Activated CD4-positive, alpha-beta T cell treated with anti-CD3 and anti-CD28 coated beads, Interleukin-2, Interleukin-4, amounts not matched to agents 100 ng/mL and 50 ng/mL, durations not matched to agents 16 hours and 8 hours (primary cell): ENCODE results near the gene RYR2.
A peak's percentile ranks its signal among the peaks of the same experiment; 100 is the strongest.
"Not testable (repeated sequence)": the region's sequence is repeated elsewhere in the genome, so short reads cannot be mapped to it uniquely, and the experiment has no call there.

Source experiments
- DNase-seq: peaks from one replicate; pipeline ENCODE4 v3.0.0-alpha.2; 2020; ENCODE audit warnings: low spot score

The RYR2 gene

DNA sequence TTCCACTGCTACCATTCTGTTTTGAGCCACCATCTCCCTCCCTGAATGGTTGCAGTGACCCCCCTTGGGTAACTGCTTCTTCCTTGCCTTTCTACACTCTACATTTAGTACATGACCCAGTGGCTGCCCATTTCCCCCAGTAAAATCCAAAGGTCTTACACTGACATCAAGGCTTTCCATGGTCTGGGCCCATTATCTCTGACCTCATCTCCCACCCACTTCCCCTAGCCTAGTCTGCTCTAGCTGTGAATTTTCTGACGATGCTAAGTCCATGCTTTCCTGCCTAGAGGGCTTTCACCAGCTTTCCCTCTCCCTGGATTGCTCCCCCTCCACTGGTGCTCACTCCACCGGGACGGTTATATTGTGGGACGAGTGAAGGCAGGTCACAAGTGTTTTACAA is 219.2 kb downstream of the RYR2 start:
- no peak for DNase-seq

DNA sequence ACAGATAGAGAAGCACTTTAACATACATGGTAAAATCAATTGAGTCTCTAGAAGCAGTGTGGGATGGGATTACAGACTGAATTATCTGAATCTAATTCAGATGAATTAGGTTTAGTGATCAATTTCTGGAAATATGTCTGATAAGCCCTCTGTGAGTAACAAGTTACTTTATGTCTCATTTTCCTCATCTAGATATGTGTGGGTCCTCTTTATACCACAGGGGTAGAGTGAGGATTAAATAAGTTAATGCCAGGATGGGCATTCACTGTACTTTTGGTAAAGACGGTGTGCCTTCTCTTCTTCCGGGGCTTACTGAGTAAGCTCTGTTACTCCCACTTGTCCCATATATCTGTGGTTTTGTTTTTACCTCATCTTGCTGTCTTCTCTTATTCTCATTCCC is 225.8 kb downstream of the RYR2 start:
- peak; percentile 11 for DNase-seq

DNA sequence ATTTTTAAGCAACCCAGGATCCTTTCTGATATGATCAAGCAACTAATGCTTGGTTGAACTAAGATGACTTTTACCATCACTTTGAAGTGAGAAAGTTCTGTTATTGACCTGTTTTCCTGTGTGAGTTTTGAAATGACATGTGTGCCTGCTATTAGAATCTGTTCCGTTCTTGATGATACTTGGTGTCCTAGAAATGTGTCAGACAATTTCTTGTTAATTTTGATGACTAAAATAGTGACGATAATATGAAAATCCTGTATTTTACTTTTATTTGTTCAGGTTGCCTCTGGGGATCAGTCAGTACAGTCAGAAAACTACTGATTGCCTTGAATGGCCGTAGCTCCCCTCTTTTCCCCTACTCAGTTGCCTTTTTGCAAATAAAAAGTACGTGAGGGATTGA is 228.0 kb downstream of the RYR2 start:
- peak; percentile 80 for DNase-seq

DNA sequence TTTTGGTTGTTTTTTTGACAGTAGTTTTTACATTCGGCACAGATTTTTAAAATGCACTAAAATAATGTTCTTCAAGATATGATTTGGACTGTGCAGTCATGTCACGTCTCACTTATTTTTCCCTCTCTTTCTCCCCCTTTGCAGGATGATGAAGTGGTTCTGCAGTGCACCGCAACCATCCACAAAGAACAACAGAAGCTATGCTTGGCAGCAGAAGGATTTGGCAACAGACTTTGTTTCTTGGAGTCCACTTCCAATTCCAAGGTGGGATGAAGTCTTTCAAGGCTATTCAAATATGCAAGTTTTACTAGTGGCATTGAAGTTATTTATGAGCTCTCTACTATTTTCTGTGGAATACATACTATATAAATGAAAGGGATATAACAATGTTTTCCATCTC is 228.4 kb downstream of the RYR2 start:
- DNase-seq = no peak

DNA sequence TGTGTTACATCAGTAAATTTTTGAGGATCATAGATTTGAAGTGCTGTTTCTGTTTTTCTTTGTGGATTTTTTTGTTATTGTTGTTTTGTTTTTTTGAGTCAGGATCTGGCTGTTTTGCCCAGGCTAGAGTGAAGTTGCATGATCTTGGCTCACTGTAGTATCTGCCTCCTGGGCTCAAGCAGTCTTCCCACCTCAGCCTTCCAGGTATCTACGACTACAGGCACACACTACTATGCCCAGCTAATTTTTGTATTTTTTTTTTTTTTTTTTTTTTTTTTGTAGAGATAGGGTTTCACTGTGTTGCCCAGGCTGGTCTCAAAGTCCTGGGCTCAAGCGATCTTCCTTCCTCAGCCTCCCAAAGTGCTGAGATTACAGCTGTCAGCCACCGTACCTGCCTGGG is 236.0 kb downstream of the RYR2 start:
- not testable (repeated sequence) for DNase-seq

DNA sequence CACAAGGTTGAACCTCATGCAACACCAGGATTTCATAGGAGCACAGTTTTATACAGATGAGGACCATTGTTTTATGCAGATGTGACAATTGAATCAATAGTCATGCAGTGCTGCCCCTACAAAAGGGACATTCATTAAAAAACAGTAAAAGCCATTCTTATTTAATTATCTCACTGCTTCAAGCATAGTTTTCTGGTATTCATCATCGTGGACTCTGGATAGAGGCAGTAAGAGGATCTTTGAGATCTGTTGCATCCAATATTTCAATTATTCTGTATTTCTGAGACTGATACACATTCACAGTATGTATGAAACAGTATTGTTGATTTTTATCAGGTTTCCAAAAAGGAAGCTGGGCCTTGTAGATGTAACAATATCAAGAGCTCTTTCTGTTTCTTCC is 237.6 kb downstream of the RYR2 start:
- no peak for DNase-seq

DNA sequence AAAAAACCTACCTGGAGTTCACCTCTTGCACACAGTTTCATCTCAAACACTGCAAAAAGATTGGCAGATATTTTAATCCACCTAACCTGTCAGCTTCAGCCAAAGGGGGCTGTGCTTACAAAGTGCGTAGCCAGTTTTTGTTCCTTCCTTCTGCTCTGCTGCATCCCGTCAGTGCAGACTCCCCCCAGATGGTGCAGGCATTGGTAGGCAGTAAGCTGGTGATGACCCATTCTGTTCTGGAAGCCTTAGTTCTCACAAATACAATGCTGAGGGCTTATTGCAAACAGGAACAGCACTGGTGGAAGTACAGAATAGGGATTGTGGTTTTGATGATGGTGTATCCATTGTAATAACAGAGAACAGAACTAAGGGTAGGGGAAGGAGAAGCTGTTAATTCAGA is 239.5 kb downstream of the RYR2 start:
- no peak for DNase-seq

DNA sequence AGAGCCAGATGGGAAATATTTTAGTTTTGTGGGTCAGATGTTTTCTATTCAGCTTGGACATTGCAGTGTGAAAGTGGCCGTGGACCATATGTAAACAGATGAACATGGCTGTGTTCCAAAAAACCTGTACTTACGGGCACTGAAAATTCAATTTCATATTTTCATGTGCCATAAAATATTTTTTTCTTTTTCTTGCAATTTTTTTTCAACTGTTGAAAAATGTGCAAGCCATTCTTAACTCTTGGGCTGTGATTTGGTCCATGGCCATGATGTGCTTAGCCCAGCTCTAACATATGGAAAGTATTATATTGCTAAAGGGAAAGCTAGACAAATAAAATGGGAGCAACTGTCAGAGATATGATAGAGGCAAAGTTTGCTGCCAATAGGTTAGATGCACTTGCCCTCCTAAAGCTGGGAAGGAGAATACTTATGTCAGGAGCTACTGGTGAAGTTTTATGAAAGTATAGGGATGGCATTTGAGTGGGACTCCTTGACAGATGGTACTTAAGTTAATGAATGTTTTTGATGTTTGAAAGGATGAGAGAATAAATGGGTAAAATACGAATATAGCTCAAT is 240.3 kb downstream of the RYR2 start:
- no peak for DNase-seq

DNA sequence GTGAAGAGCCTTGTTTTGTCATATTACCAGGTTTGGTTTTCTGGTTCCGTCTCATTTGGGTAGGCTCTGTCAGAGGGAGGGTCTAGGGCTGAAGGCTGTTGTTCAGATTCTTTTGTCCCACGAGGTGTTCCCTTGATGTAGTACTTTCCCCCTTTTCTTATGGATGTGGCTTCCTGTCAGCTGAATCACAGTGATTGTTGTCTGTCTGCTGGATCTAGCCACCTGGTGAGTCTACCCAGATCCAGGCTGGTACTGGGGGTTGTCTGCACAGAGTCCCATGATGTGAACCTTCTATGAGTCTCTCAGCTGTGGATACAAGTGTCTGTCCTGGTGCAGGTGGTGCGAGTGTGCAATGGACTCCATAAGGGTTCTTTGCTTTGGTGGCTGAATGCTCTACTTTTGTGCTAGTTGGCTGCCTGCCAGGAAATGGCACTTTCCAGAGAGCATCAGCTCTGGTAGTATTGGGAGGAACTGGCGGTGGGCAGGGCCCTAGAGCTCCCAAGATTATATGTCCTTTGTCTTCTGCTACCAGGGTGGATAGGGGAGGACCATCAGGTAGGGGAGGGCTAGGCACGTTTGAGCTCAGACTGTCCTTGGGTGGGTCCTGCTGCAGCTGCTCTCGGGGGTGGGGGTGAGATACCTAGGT is 246.0 kb downstream of the RYR2 start:
- DNase-seq = no peak

DNA sequence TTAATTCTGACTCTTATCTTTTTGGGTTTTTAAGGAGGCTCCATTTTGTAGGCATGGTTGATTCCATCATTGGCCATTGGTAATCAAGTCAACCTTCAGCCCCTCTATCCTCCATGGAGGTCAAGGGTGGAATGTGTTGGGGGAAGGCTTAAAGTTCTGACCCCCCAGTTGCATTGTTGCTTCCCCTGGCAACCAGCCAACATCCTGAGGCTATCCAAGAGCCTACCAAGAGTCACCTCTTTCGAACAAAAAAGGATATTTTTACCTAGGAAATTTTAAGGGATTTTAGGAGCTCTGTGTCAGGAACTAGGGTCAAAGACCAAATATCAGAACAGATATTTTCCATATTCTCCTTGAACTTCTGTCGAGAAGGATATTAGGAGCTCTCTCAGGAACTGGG is 251.8 kb downstream of the RYR2 start:
- no peak for DNase-seq

DNA sequence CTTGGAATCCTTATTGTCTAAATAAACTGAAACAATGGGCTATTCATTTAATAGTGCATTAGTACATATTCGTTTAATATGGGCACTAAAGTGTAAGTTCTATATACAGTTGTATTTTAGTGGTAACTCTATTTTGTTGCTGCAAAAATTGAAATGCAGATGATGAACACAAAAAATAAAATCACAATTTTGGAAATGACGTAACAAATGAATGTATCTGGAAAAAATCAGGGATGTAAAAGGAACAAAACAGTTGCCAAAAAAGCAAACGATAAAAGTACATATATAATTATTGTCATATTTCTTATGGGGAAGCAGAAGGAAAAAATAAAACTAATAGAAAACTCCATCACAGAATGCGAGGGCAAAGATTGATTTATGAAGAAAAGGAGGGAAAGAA is 254.9 kb downstream of the RYR2 start:
- no peak for DNase-seq

DNA sequence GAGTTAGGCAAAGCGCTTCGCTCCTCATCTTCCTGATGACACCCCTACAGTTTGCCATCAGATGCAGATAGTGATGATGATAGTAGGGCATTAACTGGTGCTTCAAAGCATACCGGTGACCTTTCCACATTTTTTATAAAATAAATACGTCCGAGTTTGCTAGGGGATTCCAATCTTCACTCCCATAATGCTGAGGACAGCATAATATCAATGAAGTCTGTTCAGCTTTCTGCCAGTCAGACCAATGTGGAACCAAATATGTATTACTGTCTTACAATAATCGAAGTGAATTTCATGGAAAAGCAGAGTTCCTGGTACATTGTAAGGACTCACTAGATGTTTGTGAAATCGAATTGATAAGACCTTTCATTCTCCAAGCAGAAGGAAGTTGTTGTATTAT is 258.7 kb downstream of the RYR2 start:
- DNase-seq = no peak

DNA sequence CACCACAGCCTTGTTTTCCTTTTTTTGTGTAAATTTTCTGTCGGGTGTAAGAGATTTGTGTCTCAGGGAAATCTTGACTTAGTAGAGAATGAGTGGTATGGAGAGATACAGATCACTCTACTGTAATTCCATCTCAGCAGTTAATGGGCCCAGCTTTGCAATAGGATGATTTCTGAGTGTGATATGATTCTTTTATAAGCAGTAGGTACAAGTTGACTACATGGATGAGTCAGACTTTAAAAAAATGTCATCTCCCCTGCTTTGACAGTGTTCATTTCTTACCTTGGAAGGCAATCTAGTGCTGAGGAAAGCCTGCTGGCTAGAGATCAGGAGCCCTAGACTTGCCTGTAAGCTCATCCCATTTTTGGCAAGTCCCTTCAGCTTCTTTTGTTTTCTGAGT is 261.9 kb downstream of the RYR2 start:
- peak; percentile 35 for DNase-seq

DNA sequence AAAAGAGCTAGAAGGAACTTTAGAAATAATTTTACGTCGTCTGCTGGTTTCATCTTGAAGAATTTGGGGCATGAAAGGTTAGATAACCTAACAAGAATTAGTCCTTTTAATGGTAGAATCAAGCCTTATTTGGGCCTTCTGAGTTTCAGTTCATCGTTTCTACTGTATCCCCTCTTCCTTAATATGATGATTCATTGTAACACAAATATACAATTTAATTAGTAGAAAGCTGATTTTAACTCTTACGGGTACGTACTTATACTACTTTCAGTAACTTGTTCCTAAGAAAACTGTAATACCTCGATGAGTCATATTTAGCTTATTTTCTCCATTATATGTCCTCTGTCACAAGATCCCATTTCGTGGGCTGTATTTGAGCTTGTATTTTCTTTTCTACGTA is 264.7 kb downstream of the RYR2 start:
- peak; percentile 2 for DNase-seq

DNA sequence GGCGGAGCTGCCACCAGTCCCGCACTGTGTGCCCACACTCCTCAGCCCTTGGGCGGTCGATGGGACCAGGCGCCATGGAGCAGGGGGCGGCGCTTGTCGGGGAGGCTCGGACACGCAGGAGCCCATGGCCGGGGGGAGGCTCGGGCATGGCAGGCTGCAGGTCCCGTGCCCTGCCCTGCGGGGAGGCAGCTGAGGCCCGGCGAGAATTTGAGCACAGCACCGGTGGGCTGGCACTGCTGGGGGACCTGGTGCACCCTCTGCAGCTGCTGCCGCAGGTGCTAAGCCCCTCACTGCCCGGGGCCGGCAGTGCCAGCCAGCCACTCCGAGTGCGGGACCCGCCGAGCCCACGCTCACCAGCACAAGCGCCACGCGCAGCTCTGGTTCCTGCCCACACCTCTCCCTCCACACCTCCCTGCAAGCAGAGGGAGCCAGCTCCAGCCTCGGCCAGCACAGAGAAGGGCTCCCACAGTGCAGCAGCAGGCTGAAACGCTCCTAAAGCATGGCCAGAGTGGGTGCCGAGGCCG is 267.7 kb downstream of the RYR2 start:
- no peak for DNase-seq

DNA sequence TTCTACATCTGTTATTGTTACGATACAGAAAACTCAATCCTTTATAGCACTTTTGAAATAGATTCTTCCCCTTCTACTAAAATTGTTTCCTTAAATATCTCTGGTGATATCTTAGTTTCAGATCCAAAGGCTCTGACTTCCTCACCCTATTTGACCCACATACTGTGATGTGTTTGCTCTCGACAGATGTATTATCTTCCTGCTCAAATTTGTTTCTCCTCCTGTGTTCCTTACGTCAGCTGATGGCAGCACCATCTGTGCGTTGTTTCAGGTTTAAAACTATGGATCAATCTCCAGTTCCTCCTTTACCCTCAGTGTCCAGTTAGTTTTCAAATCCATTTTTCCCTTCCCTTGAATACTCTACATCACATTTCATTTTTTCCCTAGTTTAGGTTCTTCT is 274.4 kb downstream of the RYR2 start:
- no peak for DNase-seq

DNA sequence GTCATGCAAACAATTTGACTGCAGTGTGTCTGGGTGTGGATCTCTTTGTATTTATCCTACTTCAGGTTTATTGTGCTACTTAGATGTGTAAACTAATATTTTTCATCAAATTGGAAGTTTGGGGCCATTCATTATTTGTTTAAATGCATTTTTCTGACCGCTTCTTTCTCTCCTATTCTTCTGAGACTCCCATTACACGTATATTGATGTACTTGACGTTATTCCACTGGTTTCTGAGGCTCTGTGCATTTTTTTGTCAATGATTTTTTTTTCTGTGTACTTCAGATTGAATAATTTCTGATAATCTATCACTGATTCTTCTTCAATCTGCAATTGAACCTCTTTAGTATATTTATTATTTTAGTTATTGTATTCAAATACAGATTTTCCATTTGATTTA is 276.8 kb downstream of the RYR2 start:
- no peak for DNase-seq

DNA sequence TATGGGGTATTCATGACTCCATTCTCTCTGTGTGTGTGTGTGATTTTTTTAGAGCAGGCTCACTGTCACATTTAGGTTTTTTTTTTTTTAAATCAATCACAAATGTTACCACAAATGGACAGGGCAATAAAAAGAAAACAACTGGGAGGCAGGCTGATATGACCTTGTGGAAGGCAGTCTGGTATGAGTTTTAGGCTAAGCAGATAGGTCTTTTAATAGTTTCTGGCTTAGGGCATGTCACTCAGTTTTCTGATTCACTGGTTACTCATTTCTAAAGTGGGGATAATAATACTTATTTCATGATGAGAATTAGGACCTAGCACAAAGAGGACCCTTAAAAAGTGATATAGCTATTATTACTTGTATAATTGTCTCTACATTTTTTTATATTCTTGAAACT is 278.9 kb downstream of the RYR2 start:
- no peak for DNase-seq

DNA sequence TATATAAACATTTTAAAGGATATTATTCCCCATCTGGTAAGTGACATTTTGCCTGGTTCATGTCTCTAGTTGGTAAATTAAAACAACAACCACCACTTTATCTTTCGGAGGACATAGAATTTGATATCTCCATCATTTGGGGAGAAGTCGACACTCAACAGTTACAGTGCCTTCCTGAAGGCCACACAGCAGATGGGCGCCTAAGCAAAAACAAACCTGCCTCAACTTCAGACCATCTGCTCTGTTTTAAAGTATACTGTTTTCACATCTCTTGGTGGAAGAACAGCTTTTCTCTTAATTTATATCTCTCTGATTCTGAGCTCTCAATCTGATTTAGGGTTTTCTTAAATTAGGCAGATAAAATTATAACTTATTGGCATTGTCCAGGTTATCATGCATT is 282.2 kb downstream of the RYR2 start:
- no peak for DNase-seq

DNA sequence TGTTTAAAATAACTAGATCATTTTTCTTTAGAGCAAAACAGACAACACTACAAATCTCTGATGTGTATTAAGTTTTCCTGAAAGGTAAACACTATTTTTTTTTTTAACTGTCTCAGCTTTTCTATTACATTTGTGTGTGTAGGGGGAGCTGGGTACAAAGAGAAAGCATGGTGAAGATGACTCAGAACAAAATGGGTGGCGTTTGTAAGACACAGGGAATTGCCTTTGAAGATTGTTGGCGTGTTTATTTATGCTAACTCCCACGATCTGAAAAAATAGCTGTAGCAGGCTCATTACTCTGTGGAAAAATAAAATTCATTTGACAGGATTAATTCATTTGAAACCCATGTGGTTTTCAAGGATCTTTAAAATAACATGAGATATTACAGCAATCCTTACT is 285.1 kb downstream of the RYR2 start:
- DNase-seq = no peak

DNA sequence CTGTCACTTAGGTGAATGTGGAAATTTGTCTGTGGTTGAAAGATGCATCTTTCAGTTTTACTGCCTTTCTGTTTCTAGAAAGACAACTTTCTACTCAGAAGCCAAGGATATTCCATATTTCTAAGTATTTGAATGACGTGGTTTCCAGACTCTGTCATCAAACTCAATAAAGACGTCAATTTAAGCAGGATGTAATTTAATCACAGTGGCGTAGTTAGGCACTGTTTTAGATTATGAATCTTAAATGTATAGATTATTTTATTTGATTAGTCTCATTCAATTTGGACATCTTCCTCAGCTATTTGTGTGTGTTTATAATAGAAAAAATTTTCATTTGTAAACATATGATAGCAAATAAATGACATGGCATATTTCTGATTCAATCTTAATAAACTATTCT is 298.9 kb downstream of the RYR2 start:
- DNase-seq = no peak

DNA sequence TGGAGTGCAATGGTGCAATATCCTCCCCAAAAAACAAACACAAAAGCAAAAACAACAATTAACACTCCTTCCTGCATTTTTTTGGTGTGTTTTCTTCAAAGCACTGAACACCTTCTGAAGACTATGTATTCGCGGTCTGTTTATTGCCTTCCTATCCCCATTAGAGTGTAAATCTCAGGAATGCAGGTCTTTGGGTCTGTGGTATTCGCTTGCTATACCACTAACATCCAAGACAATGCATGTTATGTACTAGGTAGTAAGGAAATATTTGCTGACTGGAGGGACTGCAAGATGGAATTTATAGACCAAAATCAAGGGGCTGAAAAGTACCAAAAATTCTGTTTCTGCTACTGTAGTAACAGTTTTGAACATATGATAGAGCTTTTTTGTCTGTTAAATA is 299.4 kb downstream of the RYR2 start:
- no peak for DNase-seq

DNA sequence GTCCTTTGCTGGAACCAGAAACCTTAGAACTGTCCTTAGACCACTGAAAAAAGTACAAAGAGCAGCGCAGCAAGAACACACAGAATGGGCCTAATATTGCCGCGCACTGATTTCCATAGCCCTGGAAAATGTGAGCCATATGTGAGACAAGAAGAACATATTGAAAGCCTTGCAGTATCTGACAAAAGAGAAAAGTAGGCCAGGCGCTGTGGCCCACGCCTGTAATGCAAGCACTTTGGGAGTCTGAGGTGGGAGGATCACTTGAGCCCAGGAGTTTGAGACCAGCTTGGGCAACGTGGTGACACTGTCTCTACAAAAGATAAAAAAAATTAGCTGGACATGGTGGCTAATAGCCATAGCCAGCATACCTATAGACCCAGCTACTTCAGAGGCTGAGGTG is 300.7 kb downstream of the RYR2 start:
- no peak for DNase-seq

DNA sequence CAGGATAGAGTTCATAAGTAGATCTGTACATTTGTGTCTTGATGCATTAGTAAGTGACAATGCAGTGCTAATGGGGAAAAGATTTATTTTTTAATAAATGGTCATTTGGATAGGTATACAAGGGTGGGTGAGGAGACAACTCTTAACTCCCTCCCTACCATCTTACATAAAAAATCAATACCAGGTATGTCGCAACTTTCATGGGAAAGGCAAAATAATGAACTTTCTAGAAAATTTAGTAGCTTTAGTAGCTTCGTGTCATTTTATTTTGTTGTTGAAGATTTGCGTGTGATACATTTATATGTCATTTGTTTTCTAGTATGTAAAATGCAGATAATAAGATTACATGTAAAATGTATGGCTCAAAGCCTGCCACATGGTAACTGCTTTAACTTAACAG is 310.8 kb downstream of the RYR2 start:
- DNase-seq = no peak
